Muscle layer of duodenum (tissue), 2 donors: Measurements from ENCODE around the gene ZPLD1.

Source experiments
- H3K27ac ChIP-seq: one replicate; pipeline ENCODE4 v1.7.0; 2013; ENCODE audit warnings: mild to moderate bottlenecking, low read length
- H3K27me3 ChIP-seq: one replicate; pipeline ENCODE4 v1.7.0; 2013; ENCODE audit warnings: low read depth, mild to moderate bottlenecking, control low read depth, low read length
- H3K36me3 ChIP-seq, 2 donors: one replicate each; pipeline ENCODE4 v1.7.0; 2013; ENCODE audit warnings: low read length in 2 of 2, control low read depth in 1 of 2, mild to moderate bottlenecking in 1 of 2; ENCODE audit not compliant: insufficient read depth in 2 of 2, control insufficient read depth in 1 of 2
- H3K4me1 ChIP-seq, 2 donors: one replicate each; pipeline ENCODE4 v1.7.0; 2013; ENCODE audit warnings: low read length in 2 of 2, mild to moderate bottlenecking in 2 of 2, control low read depth in 1 of 2, moderate library complexity in 1 of 2; ENCODE audit not compliant: insufficient read depth in 2 of 2, control insufficient read depth in 1 of 2
- H3K4me3 ChIP-seq, 2 donors: one replicate each; pipeline ENCODE4 v1.7.0; 2013; ENCODE audit warnings: low read length in 2 of 2, low read depth in 1 of 2, mild to moderate bottlenecking in 1 of 2
- H3K9me3 ChIP-seq, 2 donors: one replicate each; pipeline ENCODE4 v1.7.0; 2013; ENCODE audit warnings: low read length in 2 of 2, control low read depth in 1 of 2, mild to moderate bottlenecking in 1 of 2; ENCODE audit not compliant: control insufficient read depth in 1 of 2
- donor health status: healthy.

Gene ZPLD1

GRCh38 chr3:102526865-102527264 lies 92.0 kb downstream of the ZPLD1 start:
- Histone ChIP-seq H3K27me3 (no peaks in the 10 kb centered on the region), H3K27ac (no peak overlapping the region), H3K36me3 (no peaks in the 10 kb centered on the region), H3K4me1 (no peaks in the 10 kb centered on the region), H3K4me3 (no peak overlapping the region), H3K9me3 (no peaks in the 10 kb centered on the region)

- no peaks in the 10 kb centered on the region for H3K4me1 ChIP-seq
- H3K27ac ChIP-seq, result no peak overlapping the region
- no peaks in the 10 kb centered on the region for H3K9me3 ChIP-seq
- H3K27me3 ChIP-seq, result no peaks in the 10 kb centered on the region
- H3K4me3 ChIP-seq, result no peak overlapping the region
- no peaks in the 10 kb centered on the region for H3K36me3 ChIP-seq
These were observed 93.9 kb downstream of the ZPLD1 start for GRCh38 chr3:102528727-102529126.
